ENCODE data around the gene FLOT2. TPM values are rescaled to one million over a fixed set of nuclear protein-coding genes. Genes with fewer than 3 reads are reported as not detected.

The FLOT2 gene
- 10 to 100 TPM; 15.3 to 37.9 (median 28.4) TPM for total RNA-seq

- TF ChIP-seq CTCF (IDR thresholded peaks at IDR 0.05 in 4 of 5, conservative IDR thresholded peaks at IDR 0.05 in 1 of 5) (peak; percentile 19 to 51 (median 37)), POLR2A (IDR thresholded peaks at IDR 0.05) (peak; percentile 17 to 43)
- intact Hi-C loops (cut with DNase I; ENCODE audit: low total_unique reads) (loop anchor here (5.0 kb wide), 3 partner anchors 40 to 170 kb away; partner anchors contain the start of genes ERAL1, NEK8 and TLCD1), in situ Hi-C loops (cut with MboI; ENCODE audit: low sequenced_read_pairs in 4 of 4) (loop anchor here in 1 of 4 donors (10.0 kb wide), 1 partner anchor 132 kb away; no protein-coding TSS in a partner anchor)
- peak within 1 kb of the TSS; percentile 70 to 92 (median 84) for H3K4me3 ChIP-seq
- no peaks in the 10 kb centered on the region for H3K9me3 ChIP-seq
- H3K4me1 ChIP-seq: peaks cover 23 to 26% of the 10 kb centered on the region in 2 donors
- peak; percentile 29 to 53 for DNase-seq
- no peaks in the 10 kb centered on the region for H3K27me3 ChIP-seq
- H3K27ac ChIP-seq: peak within 1 kb of the TSS; percentile 82 to 89 (median 85)
- H3K36me3 ChIP-seq: no peaks in the 10 kb centered on the region
- peak; percentile 63 to 70 for ATAC-seq
These were observed at the start of gene FLOT2 for GRCh38 chr17:28896884-28897768. FLOT2 (minus strand) TSS chr17:28897733; CDS start chr17:28897574, 159 bp downstream.

GRCh38 chr17:28946239-28946638, 48.7 kb upstream of the FLOT2 start:
- no peak overlapping the region for H3K4me3 ChIP-seq
- no peak for DNase-seq
- H3K4me1 ChIP-seq: peaks cover 67 to 76% of the 10 kb centered on the region in 2 donors
- in situ Hi-C loops (cut with MboI; ENCODE audit: low sequenced_read_pairs in 4 of 4): no loop called here
- no peaks in the 10 kb centered on the region for H3K9me3 ChIP-seq
- H3K27ac ChIP-seq: peak overlapping the region; percentile 96 to 97 (median 96)
- TF ChIP-seq POLR2A (IDR thresholded peaks at IDR 0.05) (peak in 1 of 2 donors; percentile 13), CTCF (IDR thresholded peaks at IDR 0.05 in 4 of 5, conservative IDR thresholded peaks at IDR 0.05 in 1 of 5) (no peak)
- no peaks in the 10 kb centered on the region for H3K36me3 ChIP-seq
- intact Hi-C loops (cut with DNase I; ENCODE audit: low total_unique reads): no loop called here
- no peaks in the 10 kb centered on the region for H3K27me3 ChIP-seq
- no peak for ATAC-seq

GRCh38 chr17:28944862-28945741, 47.6 kb upstream of the FLOT2 start:
- intact Hi-C loops (cut with DNase I; ENCODE audit: low total_unique reads): no loop called here
- ATAC-seq (no peak), DNase-seq (no peak)
- Histone ChIP-seq H3K36me3 (no peaks in the 10 kb centered on the region), H3K9me3 (no peaks in the 10 kb centered on the region), H3K27me3 (no peaks in the 10 kb centered on the region), H3K27ac (peak overlapping the region; percentile 96 to 97 (median 96)), H3K4me1 (peaks cover 79 to 87% of the 10 kb centered on the region in 2 donors), H3K4me3 (no peak overlapping the region)
- TF ChIP-seq CTCF (IDR thresholded peaks at IDR 0.05 in 4 of 5, conservative IDR thresholded peaks at IDR 0.05 in 1 of 5): no peak
- in situ Hi-C loops (cut with MboI; ENCODE audit: low sequenced_read_pairs in 4 of 4): no loop called here

GRCh38 chr17:28944343-28944742, 46.8 kb upstream of the FLOT2 start:
- in situ Hi-C loops (cut with MboI; ENCODE audit: low sequenced_read_pairs in 4 of 4) (no loop called here), intact Hi-C loops (cut with DNase I; ENCODE audit: low total_unique reads) (no loop called here)
- H3K4me1 ChIP-seq: peaks cover 86 to 91% of the 10 kb centered on the region in 2 donors
- no peaks in the 10 kb centered on the region for H3K36me3 ChIP-seq
- no peaks in the 10 kb centered on the region for H3K9me3 ChIP-seq
- no peak overlapping the region for H3K4me3 ChIP-seq
- peak; percentile 35 to 52 for ATAC-seq
- H3K27me3 ChIP-seq: no peaks in the 10 kb centered on the region
- peak overlapping the region; percentile 96 to 97 (median 96) for H3K27ac ChIP-seq
- no peak for DNase-seq
- TF ChIP-seq POLR2A (IDR thresholded peaks at IDR 0.05) (peak in 1 of 2 donors; percentile 41), CTCF (IDR thresholded peaks at IDR 0.05 in 4 of 5, conservative IDR thresholded peaks at IDR 0.05 in 1 of 5) (no peak)

Measured in gastrocnemius medialis (tissue), 4 donors.